OCI-LY3 (cell line): ENCODE measurements around the gene NDUFS7.

Experiments used
- H2AFZ ChIP-seq: fragments of 200-600, 300-600 bp; shearing (Covaris generic); 2 replicates; pipeline ENCODE4 v1.6.0; 2014; ENCODE audit warnings: antibody characterized with exemption, low read depth, low read length
- H3K27ac ChIP-seq: fragments of 200-600, 300-600 bp; sonication (generic); 2 replicates; pipeline ENCODE4 v1.5.1; 2014; ENCODE audit warnings: mild to moderate bottlenecking, low read length, moderate library complexity, mixed read lengths
- H3K27me3 ChIP-seq: fragments of 200-600, 300-600 bp; sonication (generic); 2 replicates; pipeline ENCODE4 v1.6.1; 2014; ENCODE audit warnings: low read depth, low read length, mixed read lengths
- H3K36me3 ChIP-seq: fragments of 200-600, 300-600 bp; sonication (generic); replicated peaks from 2 replicates; pipeline ENCODE3; 2014; ENCODE audit warnings: low read depth, low read length, mixed read lengths
- H3K4me1 ChIP-seq: fragments of 300-600, 200-600 bp; sonication (generic); 2 replicates; pipeline ENCODE4 v1.6.1; 2014; ENCODE audit warnings: low read length, mixed read lengths
- H3K4me2 ChIP-seq: fragments of 200-600, 300-600 bp; sonication (generic); 2 replicates; pipeline ENCODE4 v1.6.1; 2014; ENCODE audit warnings: low read length, mixed read lengths
- H3K4me3 ChIP-seq: fragments of 300-600, 200-600 bp; sonication (generic); 2 replicates; pipeline ENCODE4 v1.5.1; 2014; ENCODE audit warnings: antibody characterized with exemption, mild to moderate bottlenecking, low read length, moderate library complexity
- H3K79me2 ChIP-seq: fragments of 300-600, 200-600 bp; shearing (Covaris generic); 2 replicates; pipeline ENCODE4 v1.6.1; 2014; ENCODE audit warnings: mild to moderate bottlenecking, low read length, mixed read lengths
- H3K9ac ChIP-seq: fragments of 300-600, 200-600 bp; shearing (Covaris generic); 2 replicates; pipeline ENCODE4 v1.6.0; 2014; ENCODE audit warnings: mild to moderate bottlenecking, low read length, moderate library complexity
- H3K9me3 ChIP-seq: fragments of 200-600, 300-600 bp; shearing (Covaris generic); 2 replicates; pipeline ENCODE4 v1.6.1; 2014; ENCODE audit warnings: low read length, mixed read lengths; ENCODE audit not compliant: insufficient read depth
- H4K20me1 ChIP-seq: fragments of 200-600, 300-600 bp; sonication (generic); 2 replicates; pipeline ENCODE4 v1.6.1; 2016; ENCODE audit warnings: low read length, mixed read lengths; ENCODE audit not compliant: insufficient read depth
- EZH2phosphoT487 ChIP-seq: fragments of 200-600 bp; shearing (Covaris generic); IDR thresholded peaks from 2 replicates; pipeline ENCODE4 v1.6.1; 2018; ENCODE audit warnings: antibody characterized with exemption, mixed run types, low read depth
- TF ChIP-seq, protein P1 (sequence below): fragments of 200-600, 300-600 bp; sonication (generic); IDR thresholded peaks from 2 replicates; pipeline ENCODE4 v1.5.1; 2014; ENCODE audit warnings: antibody characterized with exemption, low read length, low read depth

The NDUFS7 gene

DNA sequence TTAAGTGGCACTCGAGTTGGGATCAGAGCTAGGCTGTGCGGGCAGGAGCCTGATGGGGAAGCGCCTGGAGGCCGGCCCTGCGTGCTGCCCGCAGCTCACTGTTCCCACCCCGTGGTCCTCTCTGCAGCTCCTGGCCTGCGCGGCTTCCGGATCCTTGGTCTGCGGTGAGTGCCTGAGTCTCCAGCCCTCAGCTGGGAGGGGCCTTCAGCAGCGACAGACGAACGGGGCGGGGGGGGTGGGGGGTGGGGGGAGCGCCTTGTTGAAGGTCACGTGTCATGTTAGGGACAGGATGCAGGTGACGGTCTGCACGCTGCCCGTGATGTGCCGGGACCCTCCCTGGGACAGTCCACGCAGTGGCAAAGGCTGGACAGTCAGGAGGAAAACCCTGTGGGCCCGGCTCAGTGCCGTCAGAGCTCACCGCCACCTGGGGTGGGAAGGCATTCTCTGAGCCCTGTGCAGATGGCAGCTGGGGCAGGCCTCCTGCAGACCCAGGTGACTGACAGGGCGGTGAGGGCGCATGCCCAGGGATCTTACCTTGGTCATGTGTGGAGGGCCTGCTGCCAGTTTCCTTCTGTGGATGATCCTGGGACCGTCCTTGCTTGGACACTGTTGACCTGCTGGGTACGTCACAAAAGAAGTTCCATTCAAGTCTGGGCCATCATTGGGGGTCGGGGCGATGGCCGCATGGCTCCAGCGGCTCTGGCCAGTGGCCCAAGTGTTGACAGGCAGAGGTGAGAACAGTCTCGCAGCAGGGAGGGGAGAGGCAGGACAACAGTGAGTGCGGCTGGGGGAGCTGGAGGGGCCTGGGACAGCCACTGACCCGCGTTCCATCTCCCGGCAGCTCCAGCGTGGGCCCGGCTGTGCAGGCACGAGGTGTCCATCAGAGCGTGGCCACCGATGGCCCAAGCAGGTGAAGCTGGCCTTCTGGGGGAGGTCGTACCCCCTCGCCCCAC lies 4.3 kb downstream of the NDUFS7 start:
- Histone ChIP-seq H3K27ac (no peak overlapping the region), H3K4me1 (peaks cover 8% of the 10 kb centered on the region), H2AFZ (no peak overlapping the region), H3K36me3 (peaks cover 31% of the 10 kb centered on the region), H3K4me2 (no peak overlapping the region), H4K20me1 (no peaks in the 10 kb centered on the region), H3K27me3 (no peaks in the 10 kb centered on the region), H3K79me2 (peaks cover 38% of the 10 kb centered on the region), H3K4me3 (no peak overlapping the region), H3K9ac (no peak overlapping the region), H3K9me3 (no peaks in the 10 kb centered on the region)
- no peak for TF ChIP-seq EZH2phosphoT487
- TF ChIP-seq, protein P1, sequence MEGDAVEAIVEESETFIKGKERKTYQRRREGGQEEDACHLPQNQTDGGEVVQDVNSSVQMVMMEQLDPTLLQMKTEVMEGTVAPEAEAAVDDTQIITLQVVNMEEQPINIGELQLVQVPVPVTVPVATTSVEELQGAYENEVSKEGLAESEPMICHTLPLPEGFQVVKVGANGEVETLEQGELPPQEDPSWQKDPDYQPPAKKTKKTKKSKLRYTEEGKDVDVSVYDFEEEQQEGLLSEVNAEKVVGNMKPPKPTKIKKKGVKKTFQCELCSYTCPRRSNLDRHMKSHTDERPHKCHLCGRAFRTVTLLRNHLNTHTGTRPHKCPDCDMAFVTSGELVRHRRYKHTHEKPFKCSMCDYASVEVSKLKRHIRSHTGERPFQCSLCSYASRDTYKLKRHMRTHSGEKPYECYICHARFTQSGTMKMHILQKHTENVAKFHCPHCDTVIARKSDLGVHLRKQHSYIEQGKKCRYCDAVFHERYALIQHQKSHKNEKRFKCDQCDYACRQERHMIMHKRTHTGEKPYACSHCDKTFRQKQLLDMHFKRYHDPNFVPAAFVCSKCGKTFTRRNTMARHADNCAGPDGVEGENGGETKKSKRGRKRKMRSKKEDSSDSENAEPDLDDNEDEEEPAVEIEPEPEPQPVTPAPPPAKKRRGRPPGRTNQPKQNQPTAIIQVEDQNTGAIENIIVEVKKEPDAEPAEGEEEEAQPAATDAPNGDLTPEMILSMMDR = no peak

DNA sequence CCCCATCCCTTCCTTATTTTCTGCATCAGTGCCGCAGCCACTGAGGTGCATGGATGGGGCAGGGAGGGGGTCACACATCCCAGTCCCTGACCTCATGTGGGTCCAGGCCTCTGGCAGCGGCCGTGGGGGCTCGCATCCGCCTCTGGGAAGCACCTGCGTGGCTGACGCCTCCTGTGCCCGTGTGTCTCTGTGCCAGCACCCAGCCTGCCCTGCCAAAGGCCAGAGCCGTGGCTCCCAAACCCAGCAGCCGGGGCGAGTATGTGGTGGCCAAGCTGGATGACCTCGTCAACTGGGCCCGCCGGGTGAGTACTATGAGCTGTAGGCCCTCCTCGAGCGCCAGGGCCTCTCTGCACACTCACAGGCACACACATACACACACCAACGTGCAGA lies 4.9 kb downstream of the NDUFS7 start:
- no peaks in the 10 kb centered on the region for H3K27me3 ChIP-seq
- peaks cover 38% of the 10 kb centered on the region for H3K79me2 ChIP-seq
- no peaks in the 10 kb centered on the region for H4K20me1 ChIP-seq
- no peak overlapping the region for H3K4me2 ChIP-seq
- H3K27ac ChIP-seq = no peak overlapping the region
- H2AFZ ChIP-seq = no peak overlapping the region
- H3K4me1 ChIP-seq = peaks cover 7% of the 10 kb centered on the region
- H3K4me3 ChIP-seq = no peak overlapping the region
- TF ChIP-seq, protein P1 = no peak
- no peak for TF ChIP-seq EZH2phosphoT487
- no peak overlapping the region for H3K9ac ChIP-seq
- no peaks in the 10 kb centered on the region for H3K9me3 ChIP-seq
- peaks cover 31% of the 10 kb centered on the region for H3K36me3 ChIP-seq

DNA sequence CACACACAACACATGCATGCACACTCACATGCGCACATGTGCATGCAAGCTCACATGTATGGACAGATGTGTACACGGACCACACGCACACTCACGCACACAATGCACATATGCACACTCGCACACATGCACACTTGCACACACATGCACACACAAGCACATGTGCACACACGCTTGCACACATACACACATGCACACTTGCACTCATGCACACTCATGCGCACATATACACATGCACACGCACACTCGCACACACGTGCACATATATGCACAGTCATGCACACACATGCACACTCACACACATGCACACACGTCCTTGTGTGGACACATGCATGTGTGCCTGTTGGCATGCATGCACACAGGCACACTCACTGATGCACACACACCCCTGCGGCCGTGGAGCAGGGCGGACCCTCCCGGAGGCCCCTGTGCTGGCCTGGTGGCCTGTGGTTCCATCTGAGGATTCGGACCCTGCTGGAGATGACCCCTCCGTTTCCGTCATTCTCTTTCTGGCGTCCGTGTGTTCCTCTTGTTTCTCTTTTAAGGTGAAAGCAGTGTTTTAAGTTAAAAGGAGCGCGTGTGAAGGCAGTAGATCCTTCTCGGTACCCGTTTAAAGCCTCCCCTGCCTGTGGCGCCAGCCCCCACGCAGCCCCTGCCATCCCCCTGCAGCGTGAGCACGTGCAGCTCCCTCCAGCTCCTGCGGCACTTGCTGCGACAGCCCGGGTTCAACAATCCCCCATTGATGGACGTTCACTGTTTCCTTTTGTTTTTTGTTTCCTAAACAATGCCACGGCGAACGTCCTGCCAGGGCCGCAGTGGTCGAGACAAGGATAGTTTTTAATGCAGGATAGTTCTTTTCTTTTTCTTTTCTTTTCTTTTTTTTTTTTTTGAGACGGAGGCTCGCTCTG lies 5.6 kb downstream of the NDUFS7 start:
- TF ChIP-seq, protein P1 = no peak
- TF ChIP-seq EZH2phosphoT487 = no peak
- Histone ChIP-seq H4K20me1 (no peaks in the 10 kb centered on the region), H3K9ac (no peak overlapping the region), H3K79me2 (peaks cover 33% of the 10 kb centered on the region), H3K4me1 (peaks cover 7% of the 10 kb centered on the region), H3K9me3 (no peaks in the 10 kb centered on the region), H3K4me3 (no peak overlapping the region), H2AFZ (no peak overlapping the region), H3K27me3 (no peaks in the 10 kb centered on the region), H3K36me3 (peaks cover 36% of the 10 kb centered on the region), H3K4me2 (no peak overlapping the region), H3K27ac (no peak overlapping the region)
